GM06990 (cell line): ENCODE measurements around the gene AMOTL2.

ENCODE experiments used
- DNase-seq: peaks from one replicate; pipeline ENCODE4 v3.0.0-alpha.2; 2011; ENCODE audit not compliant: insufficient read length; ENCODE audit errors: extremely low read depth
- H3K27me3 ChIP-seq: replicated peaks from 2 replicates; pipeline ENCODE4 v1.6.0; 2011; ENCODE audit warnings: low read length; ENCODE audit not compliant: control insufficient read depth, insufficient read depth
- H3K36me3 ChIP-seq: 2 replicates; pipeline ENCODE4 v1.5.1; 2011; ENCODE audit warnings: low read length; ENCODE audit not compliant: control insufficient read depth, insufficient read depth
- H3K4me3 ChIP-seq: replicated peaks from 2 replicates; pipeline ENCODE4 v1.5.1; 2011; ENCODE audit warnings: low read depth, mild to moderate bottlenecking, control low read depth, low read length
- TF ChIP-seq, protein P1 (sequence below): IDR thresholded peaks from 2 replicates; pipeline ENCODE4 v1.5.1; 2011; ENCODE audit warnings: low read length, control low read depth, mild to moderate bottlenecking, inconsistent platforms; ENCODE audit not compliant: insufficient read depth, poor library complexity, severe bottlenecking

AMOTL2 gene

DNA sequence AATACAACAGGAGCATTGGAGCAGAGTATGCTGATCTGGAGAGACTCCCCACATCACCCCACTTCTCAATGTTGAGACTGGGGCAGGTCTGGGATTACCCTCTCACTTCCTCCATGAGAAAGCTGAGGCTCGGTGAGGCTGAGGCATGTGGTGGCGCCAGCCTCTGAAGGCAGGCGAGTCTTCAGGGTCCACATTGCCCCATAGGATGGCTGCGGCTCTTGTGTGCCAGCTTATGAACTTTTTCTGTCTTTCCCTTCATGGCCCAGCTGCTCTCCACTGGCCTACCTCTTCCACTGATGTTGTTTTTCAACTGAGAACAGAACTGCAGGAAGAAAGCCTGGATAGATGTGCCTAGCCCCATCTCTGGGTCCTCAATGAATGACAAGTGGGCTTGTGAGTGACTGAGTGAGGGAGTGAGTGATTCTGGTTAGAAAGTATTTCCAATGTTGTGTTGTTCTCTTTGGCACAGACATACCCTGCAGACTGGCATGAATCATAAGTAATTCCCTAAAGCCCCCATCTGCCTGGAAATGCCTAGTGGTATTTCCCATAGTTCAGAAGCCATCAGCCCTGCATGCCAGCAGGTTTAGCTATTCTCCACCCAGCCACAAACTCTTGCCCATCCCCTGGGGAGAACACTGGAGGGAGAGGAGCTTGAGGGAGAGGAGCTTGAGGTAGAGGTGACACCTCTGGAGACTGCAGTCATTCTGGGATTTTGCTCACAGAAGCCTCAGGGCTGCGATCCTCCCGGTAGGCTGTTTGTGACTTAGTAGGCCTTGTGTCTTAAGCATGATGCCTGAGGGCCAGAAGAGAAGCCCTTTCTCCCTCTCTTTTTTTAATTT is 56.9 kb downstream of the AMOTL2 start:
- H3K36me3 ChIP-seq: no peaks in the 10 kb centered on the region
- H3K4me3 ChIP-seq: no peak overlapping the region
- no peaks in the 10 kb centered on the region; the same call in none of the 2 replicates for H3K27me3 ChIP-seq
- TF ChIP-seq, protein P1, sequence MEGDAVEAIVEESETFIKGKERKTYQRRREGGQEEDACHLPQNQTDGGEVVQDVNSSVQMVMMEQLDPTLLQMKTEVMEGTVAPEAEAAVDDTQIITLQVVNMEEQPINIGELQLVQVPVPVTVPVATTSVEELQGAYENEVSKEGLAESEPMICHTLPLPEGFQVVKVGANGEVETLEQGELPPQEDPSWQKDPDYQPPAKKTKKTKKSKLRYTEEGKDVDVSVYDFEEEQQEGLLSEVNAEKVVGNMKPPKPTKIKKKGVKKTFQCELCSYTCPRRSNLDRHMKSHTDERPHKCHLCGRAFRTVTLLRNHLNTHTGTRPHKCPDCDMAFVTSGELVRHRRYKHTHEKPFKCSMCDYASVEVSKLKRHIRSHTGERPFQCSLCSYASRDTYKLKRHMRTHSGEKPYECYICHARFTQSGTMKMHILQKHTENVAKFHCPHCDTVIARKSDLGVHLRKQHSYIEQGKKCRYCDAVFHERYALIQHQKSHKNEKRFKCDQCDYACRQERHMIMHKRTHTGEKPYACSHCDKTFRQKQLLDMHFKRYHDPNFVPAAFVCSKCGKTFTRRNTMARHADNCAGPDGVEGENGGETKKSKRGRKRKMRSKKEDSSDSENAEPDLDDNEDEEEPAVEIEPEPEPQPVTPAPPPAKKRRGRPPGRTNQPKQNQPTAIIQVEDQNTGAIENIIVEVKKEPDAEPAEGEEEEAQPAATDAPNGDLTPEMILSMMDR: no peak
- no peak for DNase-seq

DNA sequence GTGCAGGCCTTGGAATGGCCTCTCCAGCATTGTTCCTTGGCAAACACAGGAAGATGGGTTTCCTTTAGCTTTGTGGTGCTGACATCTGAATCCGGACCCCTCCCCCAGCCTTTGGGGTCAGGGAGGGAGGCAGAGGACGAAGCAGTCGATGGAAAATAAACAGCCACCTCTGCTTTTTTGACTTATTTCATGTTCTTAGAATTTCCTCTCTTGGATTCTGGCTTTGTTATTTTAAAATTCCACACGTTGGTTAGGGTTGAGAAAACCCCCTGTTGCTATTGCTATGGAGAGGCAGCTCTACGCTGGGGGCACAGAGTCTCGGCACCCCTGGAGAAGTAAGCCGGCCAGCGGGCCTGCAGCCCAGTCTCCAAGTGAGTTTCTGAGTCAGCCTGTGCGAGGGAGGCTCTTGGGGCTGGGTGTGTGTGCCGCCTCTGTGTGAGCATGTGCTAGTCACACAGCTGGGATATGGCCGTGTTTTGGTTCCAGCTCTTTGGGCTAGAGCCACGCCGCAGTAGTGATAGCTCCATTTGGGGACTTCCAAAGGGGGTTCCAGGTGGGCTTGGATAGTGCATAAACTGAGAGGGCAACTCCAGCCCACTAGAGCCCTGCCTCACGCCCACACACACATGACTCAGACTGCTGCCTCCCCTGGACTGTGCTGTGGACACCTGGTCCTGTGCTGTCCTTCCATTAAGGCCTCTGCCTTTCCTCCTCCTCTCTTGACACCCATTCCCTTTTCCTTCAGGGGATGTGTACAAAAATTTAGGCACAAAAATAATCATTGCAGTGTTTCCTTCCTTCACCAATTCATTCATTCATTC is 58.8 kb downstream of the AMOTL2 start:
- no peak for DNase-seq
- TF ChIP-seq, protein P1: no peak
- H3K27me3 ChIP-seq: no peaks in the 10 kb centered on the region; the same call in none of the 2 replicates
- H3K36me3 ChIP-seq: no peaks in the 10 kb centered on the region
- H3K4me3 ChIP-seq: no peak overlapping the region

DNA sequence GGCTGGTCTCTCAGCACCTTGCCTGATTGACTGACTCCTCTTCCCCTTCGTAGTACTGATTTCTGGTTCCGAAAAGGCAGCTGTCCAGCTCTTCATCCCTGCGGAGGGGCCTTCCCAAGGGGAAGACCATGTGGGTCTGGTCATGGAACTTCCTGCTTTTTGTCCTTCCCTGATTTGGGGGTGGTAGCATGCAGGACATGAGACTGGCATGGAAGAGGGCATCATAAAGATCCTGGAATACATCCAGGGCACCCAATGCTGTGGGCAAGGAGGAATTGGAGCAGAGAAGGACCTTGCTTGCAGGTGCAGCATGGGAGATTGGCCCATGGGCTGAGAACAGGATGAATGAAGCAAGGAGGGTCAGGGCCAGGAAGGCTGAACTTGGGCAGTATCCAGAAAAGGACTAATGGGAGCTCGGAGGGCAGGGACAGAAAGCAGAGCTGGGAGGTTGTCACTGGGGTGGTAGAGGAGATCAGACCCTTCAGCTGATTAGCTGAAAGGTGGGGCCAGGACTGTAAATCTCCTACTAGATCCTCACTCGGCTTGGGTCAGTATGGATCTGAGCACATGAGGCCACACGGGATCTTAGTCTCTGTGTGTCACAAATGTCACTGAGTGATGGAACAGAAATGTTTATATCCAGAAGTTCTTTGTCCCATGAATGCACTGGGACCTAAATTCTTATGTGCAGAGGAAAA is 59.5 kb downstream of the AMOTL2 start:
- TF ChIP-seq, protein P1: no peak
- H3K36me3 ChIP-seq: no peaks in the 10 kb centered on the region
- no peak for DNase-seq
- H3K4me3 ChIP-seq: no peak overlapping the region
- H3K27me3 ChIP-seq: no peaks in the 10 kb centered on the region; the same call in none of the 2 replicates

DNA sequence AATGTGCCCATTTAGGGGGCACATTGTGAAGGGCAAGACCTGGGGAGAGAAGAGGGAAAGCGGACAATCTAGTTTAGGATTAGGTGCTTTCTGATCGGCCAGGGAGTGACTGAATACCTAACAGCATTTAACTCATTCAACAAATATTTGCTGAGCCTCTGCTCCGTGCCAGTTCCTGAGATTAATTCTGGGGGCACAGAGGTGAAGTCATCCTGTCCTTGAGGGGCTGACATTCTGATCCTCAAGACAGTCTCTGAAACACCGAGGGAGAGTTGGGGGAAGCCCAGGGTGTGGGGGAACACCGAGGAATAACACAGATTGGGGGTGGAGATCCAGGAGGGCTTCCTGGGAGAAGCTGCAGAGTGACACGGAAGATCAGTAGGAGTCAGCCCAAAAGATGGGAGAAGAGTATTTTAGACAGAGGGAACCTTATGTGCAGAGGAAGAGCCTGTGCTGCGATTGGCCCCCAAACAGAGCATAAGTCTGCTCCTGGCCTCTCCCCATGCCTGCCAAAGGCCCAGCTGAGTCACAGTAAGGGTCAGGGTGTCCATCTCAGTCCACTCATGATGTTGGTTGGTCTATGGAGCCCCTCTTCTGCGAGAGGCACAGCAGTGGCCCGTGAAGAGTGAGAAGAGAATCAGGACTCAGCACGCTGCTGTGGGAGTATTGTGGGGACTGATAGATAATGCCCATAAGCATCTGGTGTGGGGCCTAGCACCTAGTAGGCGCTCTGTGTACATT is 60.2 kb downstream of the AMOTL2 start:
- TF ChIP-seq, protein P1: no peak
- H3K36me3 ChIP-seq: no peaks in the 10 kb centered on the region
- no peak overlapping the region for H3K4me3 ChIP-seq
- no peaks in the 10 kb centered on the region; the same call in none of the 2 replicates for H3K27me3 ChIP-seq
- no peak for DNase-seq
